NK-92 (cell line): Measurements from ENCODE around the gene AHCYL2.

Experiments
- DNase-seq: peaks from one replicate; lab custom pipeline; 2025; ENCODE audit not compliant: unreplicated experiment; lab: John Stamatoyannopoulos, UW

The AHCYL2 gene

GRCh38 chr7:129224251-129225205 lies at the start of gene AHCYL2:
AHCYL2 (plus strand) TSS chr7:129225030.
- DNase-seq, result peak; percentile 87

GRCh38 chr7:129176916-129177710 lies 47.7 kb upstream of the AHCYL2 start:
- no peak for DNase-seq

GRCh38 chr7:129184981-129185670 lies 39.7 kb upstream of the AHCYL2 start:
- no peak for DNase-seq

- no peak for DNase-seq
These were observed 38.0 kb upstream of the AHCYL2 start for GRCh38 chr7:129186749-129187260.

- DNase-seq, result no peak
These were observed 37.0 kb upstream of the AHCYL2 start for GRCh38 chr7:129187681-129188371.

- DNase-seq, result no peak
These were observed 36.4 kb upstream of the AHCYL2 start, which contains the start of gene SMO for GRCh38 chr7:129188372-129188891. SMO (plus strand) TSS chr7:129188633; CDS start chr7:129189152, 519 bp downstream.

GRCh38 chr7:129188892-129189660 lies 35.8 kb upstream of the AHCYL2 start:
- DNase-seq, result no peak

- no peak for DNase-seq
These were observed 35.0 kb upstream of the AHCYL2 start for GRCh38 chr7:129189661-129190310.

GRCh38 chr7:129191272-129191671 lies 33.6 kb upstream of the AHCYL2 start:
- no peak for DNase-seq

- no peak for DNase-seq
These were observed 30.9 kb upstream of the AHCYL2 start for GRCh38 chr7:129193892-129194291.

- no peak for DNase-seq
These were observed 27.1 kb upstream of the AHCYL2 start for GRCh38 chr7:129197771-129198170.

GRCh38 chr7:129199406-129199805 lies 25.4 kb upstream of the AHCYL2 start:
- no peak for DNase-seq

GRCh38 chr7:129202058-129202777 lies 22.6 kb upstream of the AHCYL2 start:
- no peak for DNase-seq

GRCh38 chr7:129203050-129203741 lies 21.6 kb upstream of the AHCYL2 start:
- no peak for DNase-seq

- DNase-seq, result no peak
These were observed 19.6 kb upstream of the AHCYL2 start for GRCh38 chr7:129205126-129205818.

- DNase-seq, result no peak
These were observed 18.6 kb upstream of the AHCYL2 start for GRCh38 chr7:129205987-129206785.
